HCT116 (cell line): Measurements from ENCODE around the gene SGMS1.
A peak's percentile ranks its signal among the peaks of the same experiment; 100 is the strongest.

ENCODE experiments used
- EZH2phosphoT487 ChIP-seq: fragments of 200-600 bp; IDR thresholded peaks from 2 replicates; pipeline ENCODE4 v1.6.1; 2018; ENCODE audit warnings: antibody characterized with exemption, borderline replicate concordance
- POLR2A ChIP-seq: IDR thresholded peaks from 2 replicates; pipeline ENCODE4 v1.7.0; 2011; ENCODE audit warnings: borderline replicate concordance; ENCODE audit not compliant: insufficient read depth, insufficient read length; ENCODE audit errors: extremely low read depth
- POLR2AphosphoS5 ChIP-seq: IDR thresholded peaks from 2 replicates; pipeline ENCODE4 v1.6.1; 2011; ENCODE audit warnings: mild to moderate bottlenecking, low read depth, low read length, moderate library complexity
- RAD21 ChIP-seq: IDR thresholded peaks from 2 replicates; pipeline ENCODE4 v1.6.1; 2012; ENCODE audit warnings: low read depth, mild to moderate bottlenecking
- SP1 ChIP-seq: IDR thresholded peaks from 2 replicates; pipeline ENCODE4 v1.6.1; 2012; ENCODE audit warnings: low read depth
- ZNF274 ChIP-seq: fragments of 200-500 bp; sonication (Bioruptor generic); IDR thresholded peaks from 2 replicates; pipeline ENCODE4 v1.6.1; 2014; ENCODE audit warnings: mild to moderate bottlenecking, low read depth, low read length, inconsistent platforms
- TF ChIP-seq, protein P1 (sequence below): IDR thresholded peaks from 2 replicates; pipeline ENCODE4 v1.6.1; 2012; ENCODE audit warnings: low read depth
- TF ChIP-seq, protein P2 (sequence below), 3 experiments: fragments of 200-600 bp in 1 of 3; sonication (generic) in 1 of 3; IDR thresholded peaks in 2 of 3; conservative IDR thresholded peaks in 1 of 3; 2 replicates each; pipeline ENCODE4 v1.5.1; 2012 to 2017; ENCODE audit warnings: low read depth in 2 of 3, low read length in 2 of 3, antibody characterized with exemption in 1 of 3, borderline replicate concordance in 1 of 3, control low read depth in 1 of 3, mild to moderate bottlenecking in 1 of 3, mixed read lengths in 1 of 3, mixed run types in 1 of 3, moderate library complexity in 1 of 3; ENCODE audit not compliant: insufficient read depth in 1 of 3

DNA sequence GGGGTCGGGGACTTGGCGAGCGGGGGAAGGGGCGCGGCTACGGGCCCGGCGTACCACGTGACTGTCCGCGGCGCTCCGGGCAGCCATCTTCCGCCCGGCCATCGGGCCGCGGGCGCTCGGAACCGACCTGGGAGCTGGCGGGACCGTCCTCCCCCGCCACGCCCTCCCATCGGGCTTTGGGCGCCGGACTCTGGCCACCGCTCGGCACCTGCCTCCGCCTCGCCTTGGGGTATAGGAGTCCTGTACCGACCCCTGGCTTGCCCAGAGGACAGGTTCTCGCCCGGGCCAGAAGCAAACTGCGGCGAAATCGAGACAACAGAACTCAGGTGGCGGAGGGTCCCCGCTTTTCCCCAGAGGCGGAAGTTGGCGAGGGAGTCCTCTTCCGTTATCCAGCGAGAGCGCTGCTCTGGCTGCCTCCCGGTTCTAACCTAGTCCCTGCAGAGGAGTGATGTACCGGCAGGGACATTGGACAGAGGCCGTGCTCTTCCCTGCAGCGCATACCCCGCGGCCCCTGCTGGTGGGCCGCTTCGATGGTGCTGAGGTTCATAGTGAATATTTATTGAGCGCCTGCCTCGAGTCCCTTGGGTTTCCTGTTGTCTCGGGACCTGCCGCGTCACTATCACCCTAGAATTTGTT, 1.2 kb upstream of the SGMS1 start:
- TF ChIP-seq RAD21: peak; percentile 30; the same call in 1 of the 2 replicates
- peak; percentile 68; the same call in 1 of the 2 replicates for TF ChIP-seq POLR2AphosphoS5
- peak; percentile 78 for TF ChIP-seq POLR2A
- no peak for TF ChIP-seq SP1
- no peak for TF ChIP-seq ZNF274
- TF ChIP-seq, protein P1, sequence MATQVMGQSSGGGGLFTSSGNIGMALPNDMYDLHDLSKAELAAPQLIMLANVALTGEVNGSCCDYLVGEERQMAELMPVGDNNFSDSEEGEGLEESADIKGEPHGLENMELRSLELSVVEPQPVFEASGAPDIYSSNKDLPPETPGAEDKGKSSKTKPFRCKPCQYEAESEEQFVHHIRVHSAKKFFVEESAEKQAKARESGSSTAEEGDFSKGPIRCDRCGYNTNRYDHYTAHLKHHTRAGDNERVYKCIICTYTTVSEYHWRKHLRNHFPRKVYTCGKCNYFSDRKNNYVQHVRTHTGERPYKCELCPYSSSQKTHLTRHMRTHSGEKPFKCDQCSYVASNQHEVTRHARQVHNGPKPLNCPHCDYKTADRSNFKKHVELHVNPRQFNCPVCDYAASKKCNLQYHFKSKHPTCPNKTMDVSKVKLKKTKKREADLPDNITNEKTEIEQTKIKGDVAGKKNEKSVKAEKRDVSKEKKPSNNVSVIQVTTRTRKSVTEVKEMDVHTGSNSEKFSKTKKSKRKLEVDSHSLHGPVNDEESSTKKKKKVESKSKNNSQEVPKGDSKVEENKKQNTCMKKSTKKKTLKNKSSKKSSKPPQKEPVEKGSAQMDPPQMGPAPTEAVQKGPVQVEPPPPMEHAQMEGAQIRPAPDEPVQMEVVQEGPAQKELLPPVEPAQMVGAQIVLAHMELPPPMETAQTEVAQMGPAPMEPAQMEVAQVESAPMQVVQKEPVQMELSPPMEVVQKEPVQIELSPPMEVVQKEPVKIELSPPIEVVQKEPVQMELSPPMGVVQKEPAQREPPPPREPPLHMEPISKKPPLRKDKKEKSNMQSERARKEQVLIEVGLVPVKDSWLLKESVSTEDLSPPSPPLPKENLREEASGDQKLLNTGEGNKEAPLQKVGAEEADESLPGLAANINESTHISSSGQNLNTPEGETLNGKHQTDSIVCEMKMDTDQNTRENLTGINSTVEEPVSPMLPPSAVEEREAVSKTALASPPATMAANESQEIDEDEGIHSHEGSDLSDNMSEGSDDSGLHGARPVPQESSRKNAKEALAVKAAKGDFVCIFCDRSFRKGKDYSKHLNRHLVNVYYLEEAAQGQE: no peak
- TF ChIP-seq, protein P2, sequence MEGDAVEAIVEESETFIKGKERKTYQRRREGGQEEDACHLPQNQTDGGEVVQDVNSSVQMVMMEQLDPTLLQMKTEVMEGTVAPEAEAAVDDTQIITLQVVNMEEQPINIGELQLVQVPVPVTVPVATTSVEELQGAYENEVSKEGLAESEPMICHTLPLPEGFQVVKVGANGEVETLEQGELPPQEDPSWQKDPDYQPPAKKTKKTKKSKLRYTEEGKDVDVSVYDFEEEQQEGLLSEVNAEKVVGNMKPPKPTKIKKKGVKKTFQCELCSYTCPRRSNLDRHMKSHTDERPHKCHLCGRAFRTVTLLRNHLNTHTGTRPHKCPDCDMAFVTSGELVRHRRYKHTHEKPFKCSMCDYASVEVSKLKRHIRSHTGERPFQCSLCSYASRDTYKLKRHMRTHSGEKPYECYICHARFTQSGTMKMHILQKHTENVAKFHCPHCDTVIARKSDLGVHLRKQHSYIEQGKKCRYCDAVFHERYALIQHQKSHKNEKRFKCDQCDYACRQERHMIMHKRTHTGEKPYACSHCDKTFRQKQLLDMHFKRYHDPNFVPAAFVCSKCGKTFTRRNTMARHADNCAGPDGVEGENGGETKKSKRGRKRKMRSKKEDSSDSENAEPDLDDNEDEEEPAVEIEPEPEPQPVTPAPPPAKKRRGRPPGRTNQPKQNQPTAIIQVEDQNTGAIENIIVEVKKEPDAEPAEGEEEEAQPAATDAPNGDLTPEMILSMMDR (IDR thresholded peaks at IDR 0.05 in 2 of 3, conservative IDR thresholded peaks at IDR 0.05 in 1 of 3; ENCODE audit: borderline replicate concordance in 1 of 3, insufficient read depth in 1 of 3, low read depth in 2 of 3, low read length in 2 of 3): peak; percentile 17 to 53 (median 46); a peak in 4 of 6 replicates
- no peak for TF ChIP-seq EZH2phosphoT487
